SK-MEL-5 (cell line): ENCODE data around the gene EMX2. TPM values are rescaled to one million over a fixed set of nuclear protein-coding genes. Genes with fewer than 3 reads are reported as not detected.

Experiments used
- DNase-seq: peaks from one replicate; pipeline ENCODE4 v3.0.0-alpha.2; 2016; ENCODE audit warnings: low read depth, low spot score
- in situ Hi-C: cut with HindIII; loops from 2 replicates; pipeline ENCODE4 v1.10.0; 2016; ENCODE audit warnings: low sequenced_read_pairs, high pct_unique_total_duplicates, low pct_unique_long_range_greater_than_20kb
- total RNA-seq: library from RNA; depleted of rRNA; stranded (reverse); fragments of >200 nt; shearing (Covaris generic); gene quantifications from 2 replicates; pipeline ENCODE4 v1.2.3, GENCODE V29; 2014

EMX2 gene
- total RNA-seq, 1 experiment from 2014 or later: not detected

GRCh38 chr10:117540640-117541404, 1.7 kb upstream of the EMX2 start:
- in situ Hi-C loops: no loop called here
- DNase-seq: no peak

DNA sequence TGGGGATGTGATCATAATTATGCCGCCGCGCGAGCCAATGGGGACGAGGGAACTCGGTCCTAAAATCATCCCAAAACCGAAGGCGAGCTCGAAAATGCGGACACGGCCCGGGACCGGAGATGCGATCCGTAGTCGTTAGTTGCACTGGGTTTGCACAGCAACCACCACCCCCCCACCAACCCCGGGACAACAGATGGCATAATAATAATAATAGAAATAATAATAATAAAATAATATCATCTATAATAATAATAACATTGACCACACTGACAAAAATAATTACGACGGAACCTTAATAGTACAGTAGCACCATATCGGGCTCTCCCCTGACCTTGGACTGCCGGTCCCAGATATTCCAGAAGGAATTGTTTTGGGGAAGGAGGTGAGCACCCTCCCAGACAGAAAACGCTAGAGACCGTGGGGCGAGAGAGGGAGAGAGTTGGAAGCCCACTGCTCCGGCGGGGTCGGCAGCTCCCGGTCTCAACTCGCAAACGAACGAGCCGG, 1.1 kb upstream of the EMX2 start:
- DNase-seq: no peak
- in situ Hi-C loops: no loop called here

- in situ Hi-C loops: no loop called here
- DNase-seq: peak; percentile 27
These were observed 439 bp upstream of the EMX2 start for GRCh38 chr10:117541909-117542705.

DNA sequence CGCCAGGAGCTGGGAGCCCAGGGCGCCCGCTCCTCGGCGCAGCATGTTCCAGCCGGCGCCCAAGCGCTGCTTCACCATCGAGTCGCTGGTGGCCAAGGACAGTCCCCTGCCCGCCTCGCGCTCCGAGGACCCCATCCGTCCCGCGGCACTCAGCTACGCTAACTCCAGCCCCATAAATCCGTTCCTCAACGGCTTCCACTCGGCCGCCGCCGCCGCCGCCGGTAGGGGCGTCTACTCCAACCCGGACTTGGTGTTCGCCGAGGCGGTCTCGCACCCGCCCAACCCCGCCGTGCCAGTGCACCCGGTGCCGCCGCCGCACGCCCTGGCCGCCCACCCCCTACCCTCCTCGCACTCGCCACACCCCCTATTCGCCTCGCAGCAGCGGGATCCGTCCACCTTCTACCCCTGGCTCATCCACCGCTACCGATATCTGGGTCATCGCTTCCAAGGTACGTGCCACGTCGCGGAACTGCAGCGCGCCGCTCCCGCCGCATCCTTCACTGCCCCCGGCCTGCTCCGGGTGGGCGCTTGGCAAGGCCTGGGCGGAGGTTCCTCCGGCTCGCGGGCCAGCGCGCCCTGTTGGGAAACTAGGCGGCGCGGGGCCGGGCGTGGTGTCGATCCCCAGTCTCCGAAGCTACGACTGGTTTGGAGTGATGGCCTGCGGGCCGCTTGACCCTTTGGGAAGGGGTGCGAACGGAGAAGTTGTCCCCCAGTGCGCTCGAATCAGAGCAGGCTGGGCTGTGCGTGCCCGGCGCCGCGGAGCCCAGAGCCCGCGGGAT, 868 bp downstream of the EMX2 start:
- DNase-seq: peak; percentile 9
- in situ Hi-C loops: no loop called here

GRCh38 chr10:117544004-117544701, 1.6 kb downstream of the EMX2 start:
- no peak for DNase-seq
- in situ Hi-C loops: no loop called here

- no peak for DNase-seq
- in situ Hi-C loops: no loop called here
These were observed 2.2 kb downstream of the EMX2 start for GRCh38 chr10:117544711-117545140.

- no peak for DNase-seq
- in situ Hi-C loops: no loop called here
These were observed 2.8 kb downstream of the EMX2 start for GRCh38 chr10:117545141-117546019.

- in situ Hi-C loops: no loop called here
- no peak for DNase-seq
These were observed 3.6 kb downstream of the EMX2 start for GRCh38 chr10:117546020-117546580.

DNA sequence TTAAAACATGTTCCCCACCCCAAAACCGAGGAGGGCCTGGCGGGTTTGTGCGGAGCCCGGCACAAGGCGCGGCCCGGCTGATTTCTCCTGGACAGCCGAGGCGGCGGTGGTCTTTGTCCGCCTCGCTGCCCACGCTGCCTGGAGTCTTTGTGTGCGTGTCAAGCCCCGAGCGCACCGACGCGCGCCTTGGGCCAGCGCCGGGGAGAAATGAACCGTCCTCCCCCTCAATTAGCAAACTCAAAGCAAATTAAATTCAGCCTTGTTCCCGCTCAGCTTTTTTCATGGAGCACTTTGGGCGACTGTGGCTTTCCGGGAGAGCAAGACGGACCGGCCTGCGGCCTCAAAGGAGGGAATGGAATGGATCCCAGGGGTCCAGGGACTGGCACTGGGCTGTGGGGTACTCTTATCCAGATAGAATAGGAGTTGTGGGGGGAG, 4.1 kb downstream of the EMX2 start:
- in situ Hi-C loops: no loop called here
- DNase-seq: no peak

- no peak for DNase-seq
- in situ Hi-C loops: no loop called here
These were observed 4.6 kb downstream of the EMX2 start for GRCh38 chr10:117547016-117547715.

GRCh38 chr10:117547716-117548668, 5.4 kb downstream of the EMX2 start:
- DNase-seq: no peak
- in situ Hi-C loops: no loop called here

- in situ Hi-C loops: no loop called here
- no peak for DNase-seq
These were observed 6.6 kb downstream of the EMX2 start for GRCh38 chr10:117549100-117549585.

- DNase-seq: no peak
- in situ Hi-C loops: no loop called here
These were observed 7.5 kb downstream of the EMX2 start for GRCh38 chr10:117550076-117550475.

GRCh38 chr10:117550599-117551329, 8.2 kb downstream of the EMX2 start:
- in situ Hi-C loops: no loop called here

More at GRCh38 chr10:117550599-117551329, 8.2 kb downstream of the EMX2 start:
- no peak for DNase-seq
